NCI-H2196 (cell line): ENCODE data around the gene GATA2.

Experiments
- DNase-seq: peaks from one replicate; lab custom pipeline; 2025; ENCODE audit not compliant: unreplicated experiment; lab: John Stamatoyannopoulos, UW

GATA2 gene

GRCh38 chr3:128473737-128474136 lies 19.3 kb downstream of the GATA2 start:
- no peak for DNase-seq

- no peak for DNase-seq
Measured at GRCh38 chr3:128473180-128473519, 19.9 kb downstream of the GATA2 start.

- DNase-seq: no peak
Measured at GRCh38 chr3:128472449-128473179, 20.4 kb downstream of the GATA2 start.

- no peak for DNase-seq
Measured at GRCh38 chr3:128471720-128472119, 21.3 kb downstream of the GATA2 start.

- no peak for DNase-seq
Measured at GRCh38 chr3:128471110-128471509, 21.9 kb downstream of the GATA2 start.

GRCh38 chr3:128470134-128470899 lies 22.7 kb downstream of the GATA2 start:
- DNase-seq: no peak

- DNase-seq: no peak
Measured at GRCh38 chr3:128469556-128469955, 23.4 kb downstream of the GATA2 start.

GRCh38 chr3:128468791-128469527 lies 24.0 kb downstream of the GATA2 start:
- DNase-seq: no peak

GRCh38 chr3:128468285-128468790 lies 24.7 kb downstream of the GATA2 start:
- no peak for DNase-seq

- no peak for DNase-seq
Measured at GRCh38 chr3:128466840-128467541, 26.0 kb downstream of the GATA2 start, which contains the start of gene DNAJB8. Gene DNAJB8 (minus strand): TSS chr3:128466890. CDS start chr3:128463245, 3,645 bp downstream.

- no peak for DNase-seq
Measured at GRCh38 chr3:128464702-128465101, 28.3 kb downstream of the GATA2 start.

- DNase-seq: no peak
Measured at GRCh38 chr3:128464188-128464587, 28.8 kb downstream of the GATA2 start.

- DNase-seq: no peak
Measured at GRCh38 chr3:128463771-128464170, 29.2 kb downstream of the GATA2 start.

GRCh38 chr3:128463354-128463753 lies 29.6 kb downstream of the GATA2 start:
- no peak for DNase-seq

- DNase-seq: no peak
Measured at GRCh38 chr3:128462931-128463330, 30.1 kb downstream of the GATA2 start.

- DNase-seq: no peak
Measured at GRCh38 chr3:128462341-128462910, 30.6 kb downstream of the GATA2 start.

- no peak for DNase-seq
Measured at GRCh38 chr3:128461731-128462130, 31.3 kb downstream of the GATA2 start.

GRCh38 chr3:128459461-128459820 lies 33.6 kb downstream of the GATA2 start:
- no peak for DNase-seq

- no peak for DNase-seq
Measured at GRCh38 chr3:128458746-128459460, 34.1 kb downstream of the GATA2 start.

GRCh38 chr3:128457937-128458336 lies 35.1 kb downstream of the GATA2 start:
- DNase-seq: no peak
